Keratinocyte (primary cell): Measurements from ENCODE around the gene SDC1.

ENCODE experiments used
- EZH2 ChIP-seq: IDR thresholded peaks from one replicate; pipeline ENCODE4 v1.6.1; 2012; ENCODE audit warnings: inconsistent platforms, mild to moderate bottlenecking, low read length, moderate library complexity
- TF ChIP-seq, protein P1 (sequence below), 3 experiments: IDR thresholded peaks in 1 of 3; conservative IDR thresholded peaks in 1 of 3; optimal IDR thresholded peaks in 1 of 3; 2 replicates in 2 of 3; 3 replicates in 1 of 3; pipeline versions ENCODE3 to v1.5.1; 2011; ENCODE audit warnings: low read length in 3 of 3, mild to moderate bottlenecking in 3 of 3, moderate library complexity in 2 of 3, control low read depth in 1 of 3, inconsistent platforms in 1 of 3; ENCODE audit not compliant: insufficient read depth in 2 of 3; ENCODE audit errors: extremely low read depth in 1 of 3

GRCh38 chr2:20196053-20196656, 28.8 kb downstream of the SDC1 start:
- TF ChIP-seq, protein P1, sequence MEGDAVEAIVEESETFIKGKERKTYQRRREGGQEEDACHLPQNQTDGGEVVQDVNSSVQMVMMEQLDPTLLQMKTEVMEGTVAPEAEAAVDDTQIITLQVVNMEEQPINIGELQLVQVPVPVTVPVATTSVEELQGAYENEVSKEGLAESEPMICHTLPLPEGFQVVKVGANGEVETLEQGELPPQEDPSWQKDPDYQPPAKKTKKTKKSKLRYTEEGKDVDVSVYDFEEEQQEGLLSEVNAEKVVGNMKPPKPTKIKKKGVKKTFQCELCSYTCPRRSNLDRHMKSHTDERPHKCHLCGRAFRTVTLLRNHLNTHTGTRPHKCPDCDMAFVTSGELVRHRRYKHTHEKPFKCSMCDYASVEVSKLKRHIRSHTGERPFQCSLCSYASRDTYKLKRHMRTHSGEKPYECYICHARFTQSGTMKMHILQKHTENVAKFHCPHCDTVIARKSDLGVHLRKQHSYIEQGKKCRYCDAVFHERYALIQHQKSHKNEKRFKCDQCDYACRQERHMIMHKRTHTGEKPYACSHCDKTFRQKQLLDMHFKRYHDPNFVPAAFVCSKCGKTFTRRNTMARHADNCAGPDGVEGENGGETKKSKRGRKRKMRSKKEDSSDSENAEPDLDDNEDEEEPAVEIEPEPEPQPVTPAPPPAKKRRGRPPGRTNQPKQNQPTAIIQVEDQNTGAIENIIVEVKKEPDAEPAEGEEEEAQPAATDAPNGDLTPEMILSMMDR (optimal IDR thresholded peaks at IDR 0.05 in 1 of 3, IDR thresholded peaks at IDR 0.05 in 1 of 3, conservative IDR thresholded peaks at IDR 0.05 in 1 of 3; ENCODE audit: extremely low read depth in 1 of 3, insufficient read depth in 2 of 3, low read length in 3 of 3): no peak
- no peak for TF ChIP-seq EZH2
